T-helper 2 cell treated with Interferon-gamma antibody and Interleukin-4, amounts not matched to agents 100 ng/mL and 5 ng/mL, for 36 hours (primary cell): ENCODE measurements around the gene RAX. TPM values are rescaled to one million over a fixed set of nuclear protein-coding genes. Genes with fewer than 3 reads are reported as not detected.

Experiments
- total RNA-seq: library from RNA; stranded (reverse); gene quantifications from 2 replicates; pipeline ENCODE4 v1.2.3, GENCODE V29; 2022

The RAX gene
- total RNA-seq, 1 donor from 2014 or later: not detected

Other genes starting within 250 kb of the RAX start
- 116 and 124 TPM in 2 replicates for gene SEC11C, start 133.6 kb downstream of the RAX start, total RNA-seq
- gene GRP, start 53.3 kb downstream of the RAX start, total RNA-seq: not detected in 2 replicates
- not detected in 2 replicates for gene CPLX4, start 45.2 kb upstream of the RAX start, total RNA-seq
- gene LMAN1, start 85.8 kb upstream of the RAX start, total RNA-seq: 109 TPM in 2 replicates